B cell (primary cell): Measurements from ENCODE around the gene POLN. TPM values are rescaled to one million over a fixed set of nuclear protein-coding genes. Genes with fewer than 3 reads are reported as not detected.

Source experiments
- ATAC-seq: fragments of 200-7000 bp; cut with Tn5 transposase; one replicate; pipeline ENCODE4 v1.10.0; 2021; ENCODE audit warnings: low read depth, mild to moderate bottlenecking, moderate number of reproducible peaks, moderate library complexity
- CTCF ChIA-PET: fragments of 350-600 bp; sonication (Branson Sonifier 250); formaldehyde crosslinking; loops from one replicate; lab custom pipeline; 2021; ENCODE audit warnings: antibody characterized with exemption, inconsistent platforms; lab: Charles Lee
- POLR2A ChIA-PET: fragments of 350-600 bp; sonication (Branson Sonifier 250); formaldehyde crosslinking; loops from one replicate; lab custom pipeline; 2021; ENCODE audit warnings: antibody characterized with exemption; lab: Charles Lee
- DNase-seq: peaks from one replicate; pipeline ENCODE4 v3.0.0; 2013
- H2AFZ ChIP-seq: 2 replicates; pipeline ENCODE4 v1.6.1; 2012; ENCODE audit warnings: mild to moderate bottlenecking, low read depth, low read length; ENCODE audit not compliant: insufficient read depth, poor library complexity, severe bottlenecking
- H3K27ac ChIP-seq, 2 donors: 1 replicate in 1 of 2; 2 replicates in 1 of 2; pipeline ENCODE4 v1.5.1; 2012 to 2013; ENCODE audit warnings: low read length in 2 of 2, mild to moderate bottlenecking in 2 of 2, moderate library complexity in 1 of 2
- H3K27me3 ChIP-seq, 4 experiments: fragments of 200-600 bp in 1 of 4; sonication (generic) in 1 of 4; replicated peaks in 1 of 4; 1 replicate in 2 of 4; 2 replicates in 2 of 4; pipeline versions ENCODE4 v1.6.1 to v1.7.0; 2013 to 2016; ENCODE audit warnings: low read length in 3 of 4, mild to moderate bottlenecking in 2 of 4, mixed read lengths in 1 of 4, moderate library complexity in 1 of 4; ENCODE audit not compliant: insufficient read depth in 4 of 4, control insufficient read depth in 3 of 4; ENCODE audit errors: control extremely low read depth in 1 of 4
- H3K36me3 ChIP-seq, 2 experiments: replicated peaks in 1 of 2; 1 replicate in 1 of 2; 2 replicates in 1 of 2; pipeline versions ENCODE4 v1.6.1 to v1.7.1; 2013; ENCODE audit warnings: low read length in 1 of 2; ENCODE audit not compliant: insufficient read depth in 2 of 2, control insufficient read depth in 1 of 2; ENCODE audit errors: control extremely low read depth in 1 of 2, extremely low read depth in 1 of 2
- H3K4me1 ChIP-seq, 2 donors: fragments of 200-600 bp in 1 of 2; sonication (generic) in 1 of 2; 1 replicate in 1 of 2; 2 replicates in 1 of 2; pipeline versions ENCODE4 v1.5.1 to v1.6.1; 2013 to 2017; ENCODE audit warnings: low read length in 2 of 2; ENCODE audit not compliant: control insufficient read depth in 2 of 2, insufficient read depth in 2 of 2
- H3K4me2 ChIP-seq: replicated peaks from 2 replicates; pipeline ENCODE3; 2012; ENCODE audit warnings: mild to moderate bottlenecking, low read depth, low read length; ENCODE audit not compliant: poor library complexity, severe bottlenecking
- H3K4me3 ChIP-seq, 5 experiments: fragments of 200-600 bp in 1 of 5; sonication (generic) in 1 of 5; 1 replicate in 3 of 5; 2 replicates in 2 of 5; pipeline versions ENCODE4 v1.5.1 to v1.7.0; 2011 to 2016; ENCODE audit warnings: low read length in 4 of 5, mild to moderate bottlenecking in 4 of 5, low read depth in 2 of 5, control low read depth in 1 of 5, moderate library complexity in 1 of 5; ENCODE audit not compliant: insufficient read depth in 1 of 5; ENCODE audit errors: control extremely low read depth in 1 of 5, extremely low read depth in 1 of 5
- H3K79me2 ChIP-seq: fragments of 200-600 bp; sonication (generic); one replicate; pipeline ENCODE4 v1.6.0; 2016; ENCODE audit warnings: low read length; ENCODE audit not compliant: control insufficient read depth, insufficient read depth
- H3K9ac ChIP-seq: fragments of 200-600 bp; sonication (generic); 2 replicates; pipeline ENCODE4 v1.6.1; 2017; ENCODE audit warnings: mild to moderate bottlenecking, low read length, moderate library complexity
- H3K9me3 ChIP-seq, 3 donors: one replicate each; pipeline versions ENCODE4 v1.6.1 to v1.7.1; 2013; ENCODE audit warnings: low read length in 2 of 3; ENCODE audit not compliant: control insufficient read depth in 2 of 3, insufficient read depth in 1 of 3; ENCODE audit errors: control extremely low read depth in 1 of 3
- H4K20me1 ChIP-seq: 2 replicates; pipeline ENCODE4 v1.6.0; 2012; ENCODE audit warnings: mild to moderate bottlenecking, low read length; ENCODE audit not compliant: insufficient read depth, control insufficient read depth, poor library complexity, severe bottlenecking
- H3K27ac Mint-ChIP-seq: one replicate; pipeline ENCODE4 v1.8.0; 2021; ENCODE audit warnings: mixed read lengths
- H3K27me3 Mint-ChIP-seq: one replicate; pipeline ENCODE4 v1.8.0; 2021; ENCODE audit warnings: mixed read lengths
- H3K4me1 Mint-ChIP-seq: one replicate; pipeline ENCODE4 v1.8.0; 2021; ENCODE audit warnings: mixed read lengths
- H3K4me3 Mint-ChIP-seq: one replicate; pipeline ENCODE4 v1.8.0; 2021; ENCODE audit warnings: mixed read lengths
- H3K9me3 Mint-ChIP-seq: one replicate; pipeline ENCODE4 v1.8.0; 2022; ENCODE audit warnings: mixed read lengths; ENCODE audit not compliant: insufficient read depth
- CTCF ChIP-seq: fragments of 200-600 bp; IDR thresholded peaks from one replicate; pipeline ENCODE4 v1.8.0; 2022; ENCODE audit warnings: antibody characterized with exemption, mild to moderate bottlenecking
- EZH2 ChIP-seq: IDR thresholded peaks from 2 replicates; pipeline ENCODE4 v1.6.1; 2012; ENCODE audit warnings: borderline replicate concordance, low read depth, mild to moderate bottlenecking, moderate library complexity, low read length; ENCODE audit not compliant: insufficient read depth, poor library complexity, severe bottlenecking
- WGBS: methylation state at CpG from one replicate; pipeline ENCODE4 v1.1.5; 2013; ENCODE audit warnings: missing lambda C conversion rate; ENCODE audit not compliant: insufficient coverage; 5-methylcytosine and 5-hydroxymethylcytosine counted together
- intact Hi-C: fragments of 100-400 bp; cut with micrococcal nuclease; formaldehyde crosslinking; loops from one replicate; pipeline ENCODE4 v1.10.0; 2022
- polyA plus RNA-seq: library from polyadenylated mRNA; depleted of rRNA; stranded (reverse); fragments of >200 nt; gene quantifications from 2 replicates; pipeline ENCODE4 v1.2.3, GENCODE V29; 2012
- total RNA-seq, 2 donors: library from RNA; stranded (reverse); fragments of 120-200 nt in 1 of 2; gene quantifications; 1 replicate in 1 of 2; 2 replicates in 1 of 2; pipeline versions ENCODE4 v1.2.3 to v1.2.4, GENCODE V29; 2013 to 2022

The POLN gene
- total and polyA plus RNA-seq, 2 donors (not counting 1 experiment from before 2014, with no cell fraction given) = 0.73 to 1.5 TPM

- no peak overlapping the region for H3K4me2 ChIP-seq
- CTCF ChIA-PET = interaction anchor here (0.6 to 2.0 kb wide), 2 partner anchors 66 to 689 kb away, joined by 3 to 6 read pairs; no protein-coding TSS in a partner anchor
- TF ChIP-seq CTCF = no peak
- TF ChIP-seq EZH2 = no peak
Measured at GRCh38 chr4:2289311-2289954, 47.5 kb upstream of the POLN start.

DNA sequence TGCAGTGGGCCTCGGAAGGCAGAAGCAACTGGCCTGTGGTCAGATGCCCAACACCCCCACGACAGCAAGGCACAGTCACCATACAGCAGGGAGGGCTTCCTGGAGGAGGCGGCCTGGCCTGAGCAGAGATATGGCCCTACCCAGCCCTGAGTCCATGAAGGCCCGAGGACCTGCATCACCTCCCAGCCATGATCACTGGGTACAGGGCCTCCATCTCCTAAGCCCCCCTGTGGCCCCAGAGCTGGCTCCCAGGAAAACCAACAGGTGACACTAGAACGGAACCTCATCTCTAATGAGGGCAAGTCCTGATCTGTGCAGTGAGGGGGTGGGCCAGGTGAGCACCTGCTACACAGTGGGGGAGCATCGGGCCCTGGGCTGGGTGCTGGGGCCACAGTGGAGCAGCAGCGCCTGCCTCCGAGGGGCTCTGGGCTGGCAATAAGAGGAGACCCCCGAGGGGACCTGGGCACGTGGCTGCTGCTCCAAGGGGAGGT is 46.2 kb upstream of the POLN start:
- H3K79me2 ChIP-seq = no peaks in the 10 kb centered on the region
- WGBS = 91% methylated on average over 10 of the region's 10 CpGs
- TF ChIP-seq EZH2 = no peak
- TF ChIP-seq CTCF = no peak
- Mint-ChIP-seq H3K4me3 (no peak overlapping the region), H3K27ac (no peak overlapping the region), H3K4me1 (peaks cover 23% of the 10 kb centered on the region), H3K9me3 (no peaks in the 10 kb centered on the region), H3K27me3 (no peaks in the 10 kb centered on the region)
- ATAC-seq (no peak), DNase-seq (no peak)
- H3K4me1 ChIP-seq = peaks cover 18 to 20% of the 10 kb centered on the region in 2 donors
- no peak overlapping the region for H3K4me3 ChIP-seq
- H3K4me2 ChIP-seq = no peak overlapping the region
- no peaks in the 10 kb centered on the region for H3K36me3 ChIP-seq
- no peak overlapping the region for H2AFZ ChIP-seq
- H3K27ac ChIP-seq = no peak overlapping the region
- intact Hi-C loops = no loop called here
- H3K9ac ChIP-seq = no peak overlapping the region
- H4K20me1 ChIP-seq = no peaks in the 10 kb centered on the region
- ChIA-PET POLR2A (no interaction called here), CTCF (no interaction called here)
- peaks cover 0 to 8% (median 3%) of the 10 kb centered on the region in 4 experiments for H3K27me3 ChIP-seq
- peaks cover 0 to 14% (median 0%) of the 10 kb centered on the region in 3 donors for H3K9me3 ChIP-seq

More at GRCh38 chr4:2289311-2289954, 47.5 kb upstream of the POLN start:
- Histone ChIP-seq H3K9ac (no peak overlapping the region), H3K36me3 (no peaks in the 10 kb centered on the region), H2AFZ (no peak overlapping the region), H3K4me1 (peaks cover 18 to 20% of the 10 kb centered on the region in 2 donors), H3K9me3 (peaks cover 0 to 14% (median 0%) of the 10 kb centered on the region in 3 donors), H3K27ac (no peak overlapping the region), H3K79me2 (no peaks in the 10 kb centered on the region), H3K27me3 (peaks cover 0 to 8% (median 3%) of the 10 kb centered on the region in 4 experiments), H4K20me1 (no peaks in the 10 kb centered on the region), H3K4me3 (no peak overlapping the region)
- peaks cover 21% of the 10 kb centered on the region for H3K4me1 Mint-ChIP-seq
- 95% methylated on average over 9 of the region's 14 CpGs for WGBS
- peak overlapping the region; percentile 50 for H3K27ac Mint-ChIP-seq
- H3K4me3 Mint-ChIP-seq = no peak overlapping the region
- intact Hi-C loops = no loop called here
- ATAC-seq (no peak), DNase-seq (no peak)
- no peaks in the 10 kb centered on the region for H3K9me3 Mint-ChIP-seq
- POLR2A ChIA-PET = interaction anchor here (0.8 to 2.3 kb wide), 3 partner anchors 8 to 27 kb away, joined by 5 to 18 read pairs (median 12); partner anchors contain the start of gene MXD4
- no peaks in the 10 kb centered on the region for H3K27me3 Mint-ChIP-seq
